Measurements from ENCODE around the gene COQ8B.
"Not testable (repeated sequence)": the region's sequence is repeated elsewhere in the genome, so short reads cannot be mapped to it uniquely, and the experiment has no call there.

COQ8B gene

GRCh38 chr19:40735013-40735771 is 18.5 kb upstream of the COQ8B start:
- TF ChIP-seq, protein P1, sequence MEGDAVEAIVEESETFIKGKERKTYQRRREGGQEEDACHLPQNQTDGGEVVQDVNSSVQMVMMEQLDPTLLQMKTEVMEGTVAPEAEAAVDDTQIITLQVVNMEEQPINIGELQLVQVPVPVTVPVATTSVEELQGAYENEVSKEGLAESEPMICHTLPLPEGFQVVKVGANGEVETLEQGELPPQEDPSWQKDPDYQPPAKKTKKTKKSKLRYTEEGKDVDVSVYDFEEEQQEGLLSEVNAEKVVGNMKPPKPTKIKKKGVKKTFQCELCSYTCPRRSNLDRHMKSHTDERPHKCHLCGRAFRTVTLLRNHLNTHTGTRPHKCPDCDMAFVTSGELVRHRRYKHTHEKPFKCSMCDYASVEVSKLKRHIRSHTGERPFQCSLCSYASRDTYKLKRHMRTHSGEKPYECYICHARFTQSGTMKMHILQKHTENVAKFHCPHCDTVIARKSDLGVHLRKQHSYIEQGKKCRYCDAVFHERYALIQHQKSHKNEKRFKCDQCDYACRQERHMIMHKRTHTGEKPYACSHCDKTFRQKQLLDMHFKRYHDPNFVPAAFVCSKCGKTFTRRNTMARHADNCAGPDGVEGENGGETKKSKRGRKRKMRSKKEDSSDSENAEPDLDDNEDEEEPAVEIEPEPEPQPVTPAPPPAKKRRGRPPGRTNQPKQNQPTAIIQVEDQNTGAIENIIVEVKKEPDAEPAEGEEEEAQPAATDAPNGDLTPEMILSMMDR (IDR thresholded peaks at IDR 0.05; ENCODE audit: extremely low read depth, missing control alignments), result no peak
- no peak for DNase-seq (ENCODE audit: low spot score)

DNA sequence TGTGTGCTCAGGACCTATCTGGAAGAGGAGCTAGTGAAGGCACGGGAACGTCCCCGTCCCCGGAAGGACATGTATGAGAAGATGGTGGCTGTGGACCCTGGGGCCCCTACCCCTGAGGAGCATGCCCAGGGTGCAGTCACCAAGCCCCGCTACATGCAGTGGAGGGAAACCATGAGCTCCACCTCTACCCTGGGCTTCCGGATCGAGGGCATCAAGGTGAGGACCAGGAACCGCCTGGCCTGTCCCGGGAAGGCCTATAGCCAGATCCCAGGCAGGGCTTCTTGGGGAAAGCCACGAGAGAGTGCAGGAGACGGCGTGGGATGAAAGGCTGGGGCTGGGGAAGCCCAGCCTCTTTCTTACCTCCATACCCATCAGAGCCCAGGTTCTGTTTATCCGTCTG is 16.5 kb upstream of the COQ8B start:
- TF ChIP-seq, protein P1 (IDR thresholded peaks at IDR 0.05; ENCODE audit: extremely low read depth, missing control alignments), result no peak
- no peak for DNase-seq (ENCODE audit: low spot score)

GRCh38 chr19:40732304-40732703 is 15.6 kb upstream of the COQ8B start:
- not testable (repeated sequence) for DNase-seq (ENCODE audit: low spot score)

- DNase-seq (ENCODE audit: low spot score), result not testable (repeated sequence)
Measured at GRCh38 chr19:40730065-40730464, 13.4 kb upstream of the COQ8B start.

GRCh38 chr19:40726279-40726678 is 9.6 kb upstream of the COQ8B start:
- no peak for DNase-seq (ENCODE audit: low spot score)
- TF ChIP-seq, protein P1 (IDR thresholded peaks at IDR 0.05; ENCODE audit: extremely low read depth, missing control alignments), result no peak

DNA sequence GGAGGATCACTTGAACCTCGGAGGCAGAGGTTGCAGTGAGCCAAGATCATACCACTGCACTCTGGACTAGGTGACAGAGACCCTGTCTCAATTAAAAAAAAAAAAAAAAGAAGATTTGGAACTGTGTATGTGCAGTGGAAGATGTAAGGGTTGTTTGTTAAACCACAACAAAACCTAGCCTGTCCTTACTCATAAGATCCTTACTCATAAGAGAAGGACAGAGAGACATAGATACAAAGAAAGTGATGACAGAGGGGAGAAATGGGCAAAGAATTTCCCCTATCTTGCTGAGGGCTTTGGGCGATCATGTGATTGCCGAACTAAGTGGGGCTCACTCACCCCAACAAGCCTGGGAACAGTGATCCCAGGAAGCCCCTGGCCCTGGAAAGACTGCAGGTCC is 8.2 kb upstream of the COQ8B start:
- DNase-seq (ENCODE audit: low spot score), result no peak
- TF ChIP-seq, protein P1 (IDR thresholded peaks at IDR 0.05; ENCODE audit: extremely low read depth, missing control alignments), result no peak

- DNase-seq (ENCODE audit: low spot score), result no peak
- TF ChIP-seq, protein P1 (IDR thresholded peaks at IDR 0.05; ENCODE audit: extremely low read depth, missing control alignments), result no peak
Measured at GRCh38 chr19:40724315-40724714, 7.6 kb upstream of the COQ8B start.

DNA sequence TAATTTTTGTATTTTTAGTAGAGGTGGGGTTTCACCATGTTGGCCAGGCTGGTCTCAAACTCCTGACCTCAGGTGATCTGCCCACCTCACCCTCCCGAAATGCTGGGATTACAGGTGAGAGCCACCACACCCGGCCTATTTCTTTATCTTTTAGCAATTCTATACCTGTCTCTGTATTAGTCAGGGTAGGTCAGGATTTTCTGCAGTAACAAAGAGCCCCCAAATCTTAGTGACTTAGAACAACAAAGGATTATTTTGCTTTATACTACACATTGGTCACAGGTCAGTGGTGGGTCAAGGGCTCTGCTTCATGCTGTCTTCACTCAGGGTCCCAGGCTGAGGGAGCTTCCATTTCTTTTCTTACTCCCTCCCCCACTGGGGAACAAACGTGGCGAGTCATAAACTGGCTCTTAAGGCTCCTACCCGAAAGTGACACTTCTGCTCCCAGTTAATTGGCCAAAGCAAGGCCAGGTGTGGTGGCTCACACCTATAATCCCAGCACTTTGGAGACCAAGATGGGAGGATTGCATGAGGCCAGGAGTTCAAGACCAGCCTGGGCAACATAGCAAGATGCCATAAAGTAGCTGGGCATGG is 7.1 kb upstream of the COQ8B start:
- no peak for DNase-seq (ENCODE audit: low spot score)

More for the DNA sequence above, 7.1 kb upstream of the COQ8B start:
- TF ChIP-seq, protein P1 (IDR thresholded peaks at IDR 0.05; ENCODE audit: extremely low read depth, missing control alignments), result no peak
